GM21390 (cell line): Measurements from ENCODE around the gene GNPTG.

ENCODE experiments used
- ATAC-seq: cut with Tn5 transposase; IDR thresholded peaks from one replicate; pipeline ENCODE4 v1.9.1; 2021; ENCODE audit not compliant: unreplicated experiment

Gene GNPTG

GRCh38 chr16:1351582-1352362 lies at the start of gene GNPTG, which contains the start of gene TSR3:
Gene GNPTG (plus strand): TSS chr16:1351931. CDS start chr16:1351966, 35 bp downstream.
Gene TSR3 (minus strand): TSS chr16:1351878. CDS start chr16:1351804, 74 bp downstream.
- ATAC-seq, result peak; percentile 63

GRCh38 chr16:1305823-1306222 lies 45.9 kb upstream of the GNPTG start:
- no peak for ATAC-seq

- ATAC-seq, result no peak
These were observed 45.4 kb upstream of the GNPTG start for GRCh38 chr16:1306334-1306733.

GRCh38 chr16:1308036-1308976 lies 43.4 kb upstream of the GNPTG start:
- ATAC-seq, result peak; percentile 22

GRCh38 chr16:1308977-1309885 lies 42.5 kb upstream of the GNPTG start, which contains the start of gene UBE2I:
Gene UBE2I (plus strand): TSS chr16:1309636. CDS start chr16:1314031, 4,395 bp downstream.
- peak; percentile 59 for ATAC-seq

GRCh38 chr16:1309888-1310831 lies 41.6 kb upstream of the GNPTG start:
- no peak for ATAC-seq

- ATAC-seq, result no peak
These were observed 40.9 kb upstream of the GNPTG start for GRCh38 chr16:1310832-1311200.

GRCh38 chr16:1311212-1311737 lies 40.5 kb upstream of the GNPTG start:
- no peak for ATAC-seq

GRCh38 chr16:1311738-1312466 lies 39.8 kb upstream of the GNPTG start:
- no peak for ATAC-seq

GRCh38 chr16:1312467-1312816 lies 39.3 kb upstream of the GNPTG start:
- ATAC-seq, result no peak

GRCh38 chr16:1312903-1313302 lies 38.8 kb upstream of the GNPTG start:
- ATAC-seq, result no peak

GRCh38 chr16:1313721-1314369 lies 37.9 kb upstream of the GNPTG start:
- no peak for ATAC-seq

- ATAC-seq, result no peak
These were observed 37.2 kb upstream of the GNPTG start for GRCh38 chr16:1314399-1315068.

- ATAC-seq, result no peak
These were observed 36.4 kb upstream of the GNPTG start for GRCh38 chr16:1315081-1316032.

- ATAC-seq, result no peak
These were observed 35.7 kb upstream of the GNPTG start for GRCh38 chr16:1316033-1316405.

GRCh38 chr16:1317479-1318267 lies 34.1 kb upstream of the GNPTG start:
- no peak for ATAC-seq
